ENCODE measurements around the gene CIAO2B.

GRCh38 chr16:66979011-66979717 is 45.0 kb upstream of the CIAO2B start:
- TF ChIP-seq TP53 (CRISPR knock-in tag; IDR thresholded peaks at IDR 0.05) (no peak), ZNF232 (CRISPR knock-in tag; IDR thresholded peaks at IDR 0.05) (no peak), CTCF (IDR thresholded peaks at IDR 0.05) (no peak), ATF2 (CRISPR knock-in tag; IDR thresholded peaks at IDR 0.05; ENCODE audit: borderline replicate concordance, low read depth) (no peak), IRF1 (CRISPR knock-in tag; IDR thresholded peaks at IDR 0.05) (no peak), SMAD4 (CRISPR knock-in tag; IDR thresholded peaks at IDR 0.05) (no peak)
